ENCODE data around the gene GABRR2.

GABRR2 gene

DNA sequence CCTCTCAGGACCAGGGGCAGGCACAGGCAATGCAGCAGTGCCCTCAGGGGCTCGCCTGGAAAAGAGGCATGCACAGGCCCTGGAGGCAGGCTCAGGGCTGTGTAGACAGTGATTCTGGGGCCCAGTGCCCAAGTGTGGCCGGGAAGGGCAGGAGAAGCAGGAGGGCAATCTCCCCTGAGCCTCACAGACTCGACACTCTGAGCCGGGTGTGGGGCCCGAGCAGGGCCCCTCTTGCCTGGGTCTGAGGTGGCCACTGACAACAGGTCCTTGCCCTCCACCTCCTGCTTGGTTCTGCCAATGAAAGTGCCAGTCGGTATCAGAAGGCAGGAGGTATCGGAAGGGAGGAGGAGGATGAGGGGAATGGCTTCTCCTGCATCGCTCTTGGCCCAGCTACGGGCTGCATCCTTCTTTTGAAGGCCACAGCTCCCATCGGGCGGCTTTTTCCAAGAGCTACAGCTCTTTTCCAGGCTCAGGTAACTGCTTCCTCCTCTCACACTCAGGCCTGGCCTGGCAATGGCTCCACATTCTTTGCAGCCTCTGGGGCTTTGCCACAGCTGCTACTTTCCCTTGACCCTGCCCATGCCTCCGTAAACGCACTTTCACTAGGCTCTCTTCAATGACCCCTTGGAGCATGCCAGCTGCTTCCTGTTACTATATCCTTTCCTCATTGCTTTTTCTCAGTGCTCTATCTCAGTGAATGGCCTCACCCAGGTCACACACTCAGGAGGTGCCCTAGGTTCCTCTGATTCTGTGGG lies 24.5 kb downstream of the GABRR2 start:
- no peak for FAIRE-seq

- FAIRE-seq: no peak
These were observed 25.4 kb downstream of the GABRR2 start for GRCh38 chr6:89289710-89290109.

DNA sequence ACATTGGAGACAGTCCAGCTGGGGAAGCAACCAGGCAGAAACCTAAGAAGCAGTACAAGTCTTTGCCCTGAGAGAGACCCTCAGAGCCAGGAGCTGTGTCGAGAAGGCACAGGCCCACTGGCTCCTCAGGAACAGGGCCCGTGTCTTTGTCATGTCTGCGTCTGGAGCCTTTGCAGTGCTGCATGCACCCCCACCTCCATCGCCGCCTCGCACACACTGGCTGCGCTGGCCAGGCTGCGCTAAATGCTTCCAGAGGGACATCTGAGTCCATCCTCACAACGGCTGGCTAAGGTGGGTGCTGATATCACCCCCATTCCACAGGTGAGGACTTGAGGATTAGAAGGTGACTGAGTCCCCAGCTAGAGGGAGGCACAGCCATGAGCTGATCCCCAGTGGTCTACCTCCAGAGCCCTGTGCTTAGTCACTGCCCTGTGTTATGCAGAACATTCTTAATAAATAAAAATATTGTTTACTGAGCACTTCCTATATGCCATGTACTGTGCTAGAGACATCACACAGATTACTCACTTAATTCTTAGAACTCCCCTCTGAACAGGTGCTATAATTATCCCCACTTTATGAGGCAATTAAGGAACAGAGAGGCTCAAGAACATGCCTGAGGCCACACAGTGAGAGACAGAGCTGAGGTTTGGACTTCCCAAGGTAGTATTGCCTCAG lies 27.6 kb downstream of the GABRR2 start:
- no peak for FAIRE-seq

GRCh38 chr6:89286516-89286915 lies 28.6 kb downstream of the GABRR2 start:
- no peak for FAIRE-seq

DNA sequence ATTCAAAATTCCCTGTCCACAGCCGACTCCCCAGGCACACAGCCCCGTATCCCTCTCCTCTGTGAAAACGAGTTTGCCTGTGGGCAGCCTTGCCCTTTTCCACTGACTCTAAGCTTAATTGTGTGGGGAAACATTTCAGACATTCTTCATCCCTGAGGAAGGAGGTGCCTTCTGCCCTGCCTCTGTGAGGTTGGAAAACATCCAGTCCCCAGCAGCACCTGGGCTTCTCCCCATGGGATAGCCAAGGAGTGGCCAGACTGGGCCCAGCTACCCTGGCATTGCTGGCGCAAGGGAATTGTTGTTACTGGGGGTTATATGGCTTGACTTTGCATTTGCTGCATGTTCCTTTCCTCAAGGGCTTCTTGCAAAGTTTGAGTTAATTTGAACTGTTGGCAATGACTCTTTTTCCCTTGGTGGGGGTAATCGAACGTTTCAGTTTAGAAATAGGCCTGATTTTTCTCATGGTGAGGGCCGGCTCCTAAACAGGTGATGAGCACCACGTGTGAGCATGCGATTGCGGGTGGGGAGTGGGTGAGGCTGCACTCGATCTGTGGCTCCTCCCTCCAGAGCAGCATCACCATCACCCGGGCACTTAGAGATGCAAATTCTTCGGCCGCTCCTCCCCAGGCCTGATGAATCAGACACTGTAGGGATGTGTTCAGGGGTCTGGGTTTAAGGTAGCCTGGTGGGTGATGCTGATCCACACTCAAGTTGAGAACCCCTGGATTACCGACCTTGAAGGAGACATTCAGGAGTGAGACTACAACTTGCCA lies 29.9 kb downstream of the GABRR2 start:
- no peak for FAIRE-seq

GRCh38 chr6:89284081-89284480 lies 31.0 kb downstream of the GABRR2 start:
- FAIRE-seq: no peak

DNA sequence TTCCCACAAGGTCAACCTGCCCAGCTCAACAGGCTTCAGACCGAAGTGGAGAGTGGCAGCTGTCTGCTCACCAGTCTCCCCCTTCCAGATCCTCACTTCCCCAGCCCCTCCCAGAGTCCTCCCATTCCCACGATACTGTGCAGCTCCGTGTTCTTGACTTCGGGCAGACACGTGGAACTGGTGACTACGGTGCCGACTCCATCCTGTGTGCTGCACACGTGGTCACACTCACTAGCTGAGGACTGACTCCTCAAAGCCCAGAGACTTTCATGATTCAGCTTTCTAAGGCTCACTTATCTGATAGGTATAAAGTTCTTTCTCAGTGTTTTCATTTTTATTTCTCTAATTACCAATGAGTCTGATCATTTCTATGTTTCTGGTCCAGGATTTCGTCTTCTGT lies 32.4 kb downstream of the GABRR2 start:
- no peak for FAIRE-seq

DNA sequence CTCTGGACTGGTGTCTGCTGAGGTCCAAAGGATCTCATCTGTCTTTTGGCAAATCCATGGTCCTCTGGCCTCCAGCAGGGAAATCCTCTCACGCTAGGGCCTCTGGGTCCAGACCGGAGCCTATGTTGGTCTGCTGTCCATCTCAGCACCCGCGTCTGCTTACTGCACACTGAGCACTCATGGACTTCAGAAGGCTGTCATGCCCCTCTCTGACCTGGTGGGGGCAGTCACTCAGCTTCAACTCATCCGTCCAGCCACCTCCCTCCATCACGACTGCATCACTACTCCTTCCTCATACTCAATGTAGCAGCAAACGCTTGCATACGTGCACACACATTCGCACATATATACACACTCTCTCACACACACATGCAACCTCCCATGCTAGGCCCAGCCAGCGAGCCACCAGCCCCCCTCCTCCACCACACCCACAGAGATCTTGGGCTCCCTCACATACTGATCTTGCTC lies 33.3 kb downstream of the GABRR2 start:
- no peak for FAIRE-seq

DNA sequence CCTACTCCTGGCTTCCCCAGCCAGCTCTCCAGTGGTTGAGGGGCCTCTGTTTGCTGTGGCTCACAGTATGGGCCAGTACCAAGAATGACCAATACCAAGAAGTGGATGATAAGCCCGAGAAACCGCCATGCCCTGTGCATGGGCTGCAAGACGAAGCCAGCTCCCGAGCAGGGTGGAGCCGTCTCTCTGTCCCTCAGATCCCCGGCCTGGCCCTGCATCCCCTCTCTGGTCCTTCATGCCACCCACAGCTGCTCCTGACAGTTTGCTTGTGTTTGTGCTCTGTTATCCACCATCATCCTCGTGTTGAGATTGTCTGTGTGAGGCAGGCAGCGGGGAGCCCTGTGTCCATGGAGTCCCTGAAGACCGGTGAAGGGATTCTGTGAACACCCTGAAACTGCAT lies 36.1 kb downstream of the GABRR2 start:
- no peak for FAIRE-seq

GRCh38 chr6:89275900-89276299 lies 39.2 kb downstream of the GABRR2 start:
- no peak for FAIRE-seq

DNA sequence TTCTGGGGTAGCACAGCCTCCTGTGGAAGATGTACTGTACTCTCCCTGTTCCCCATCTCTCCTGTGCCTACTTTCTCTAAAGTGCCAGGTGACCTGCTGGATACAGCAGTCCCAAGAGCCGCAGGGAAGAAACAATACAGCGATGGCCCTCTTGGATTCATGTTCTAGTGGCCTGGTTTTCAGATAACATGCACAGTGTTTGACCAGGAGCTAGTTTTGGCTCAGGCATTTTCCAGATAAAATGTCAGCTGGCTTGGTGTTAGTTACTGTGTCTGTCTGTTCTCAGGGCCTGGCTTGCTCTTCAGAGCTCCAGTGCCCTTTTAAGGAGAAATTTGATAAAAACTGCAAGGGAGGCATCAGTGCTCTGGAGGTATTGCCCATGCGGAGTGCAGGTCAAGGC lies 41.3 kb downstream of the GABRR2 start:
- FAIRE-seq: no peak

GRCh38 chr6:89272596-89272995 lies 42.5 kb downstream of the GABRR2 start:
- FAIRE-seq: no peak

GRCh38 chr6:89270951-89271721 lies 44.0 kb downstream of the GABRR2 start:
- FAIRE-seq: no peak

GRCh38 chr6:89269981-89270380 lies 45.1 kb downstream of the GABRR2 start:
- no peak for FAIRE-seq

DNA sequence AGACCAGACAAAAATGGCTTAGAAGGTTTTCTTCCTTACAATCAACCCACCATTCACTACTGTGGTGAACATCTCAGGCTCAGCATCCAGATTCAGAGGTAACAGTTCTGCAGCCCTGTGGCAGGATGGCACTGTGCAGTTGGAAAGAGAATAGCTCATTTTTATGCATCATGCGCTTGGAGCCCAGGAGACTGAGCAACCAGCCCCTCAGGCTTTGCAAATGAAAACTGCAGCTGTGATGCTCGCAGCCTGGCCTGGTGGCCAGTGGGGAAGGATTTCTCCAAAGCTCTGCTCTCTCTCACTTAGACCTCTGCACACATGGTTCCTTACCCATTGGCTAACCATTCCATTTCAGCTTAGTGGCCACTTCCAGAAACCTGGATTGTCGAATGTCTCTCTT lies 45.8 kb downstream of the GABRR2 start:
- FAIRE-seq: no peak

GRCh38 chr6:89268776-89269175 lies 46.3 kb downstream of the GABRR2 start:
- FAIRE-seq: no peak

DNA sequence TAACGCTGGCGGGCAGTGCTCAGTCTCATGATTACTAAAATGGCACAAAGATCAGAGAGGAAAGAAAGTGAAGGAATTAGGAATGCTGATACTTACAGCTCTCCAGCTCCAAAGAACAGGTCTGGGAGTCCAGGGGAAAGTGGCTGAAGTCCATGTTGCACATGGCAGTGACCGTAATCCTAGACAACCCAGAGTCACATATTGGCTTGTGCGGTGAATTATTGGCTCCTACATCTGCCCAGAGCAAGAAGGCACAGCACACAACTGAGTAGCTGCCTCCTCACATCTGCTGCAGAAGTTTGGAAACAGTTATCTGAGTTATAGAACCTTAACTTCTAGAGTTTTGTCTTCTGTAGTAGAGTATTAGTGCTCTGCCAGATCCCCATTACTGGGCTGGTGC lies 47.2 kb downstream of the GABRR2 start:
- no peak for FAIRE-seq

- no peak for FAIRE-seq
These were observed 50.8 kb downstream of the GABRR2 start for GRCh38 chr6:89264296-89264695.

DNA sequence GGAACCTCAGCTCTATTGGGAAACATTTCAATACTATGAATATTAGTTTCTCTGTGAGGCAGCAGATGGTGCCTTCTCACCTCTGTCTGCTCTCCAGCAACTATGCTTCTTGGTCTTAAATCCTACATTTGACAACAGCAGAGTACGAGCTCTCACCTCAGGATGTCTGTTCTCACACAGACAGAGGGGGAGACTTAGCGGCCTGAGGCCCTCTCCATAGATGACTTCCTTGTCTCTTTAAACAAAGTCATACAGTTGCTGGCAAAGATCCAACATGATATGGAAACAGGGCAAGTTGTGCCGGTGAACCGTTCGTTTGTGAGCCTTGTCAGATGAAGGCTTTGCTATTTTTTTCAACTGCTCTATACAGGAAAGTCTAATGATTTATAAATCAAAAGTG lies 54.3 kb downstream of the GABRR2 start:
- no peak for FAIRE-seq

DNA sequence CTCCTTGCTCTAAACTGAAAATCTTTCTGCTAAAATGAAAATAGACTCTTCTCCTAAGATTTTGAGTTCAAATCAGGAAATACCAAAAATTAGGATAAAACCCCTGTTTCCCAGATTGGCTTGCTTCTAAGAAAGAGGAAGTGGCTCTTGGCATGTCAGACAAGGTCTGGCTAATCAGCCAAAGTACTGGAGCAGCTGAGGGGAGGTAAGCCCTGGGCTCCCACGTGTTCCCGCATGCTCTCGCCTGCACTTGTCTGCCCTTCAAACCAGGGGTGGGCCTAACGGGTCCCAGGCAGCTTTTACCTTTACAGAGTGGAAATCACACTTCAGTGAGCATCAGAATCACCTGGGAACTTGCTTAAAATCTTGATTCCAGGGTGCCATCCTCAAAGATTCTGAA lies 54.8 kb downstream of the GABRR2 start:
- no peak for FAIRE-seq

GRCh38 chr6:89258912-89259311 lies 56.2 kb downstream of the GABRR2 start:
- FAIRE-seq: no peak

DNA sequence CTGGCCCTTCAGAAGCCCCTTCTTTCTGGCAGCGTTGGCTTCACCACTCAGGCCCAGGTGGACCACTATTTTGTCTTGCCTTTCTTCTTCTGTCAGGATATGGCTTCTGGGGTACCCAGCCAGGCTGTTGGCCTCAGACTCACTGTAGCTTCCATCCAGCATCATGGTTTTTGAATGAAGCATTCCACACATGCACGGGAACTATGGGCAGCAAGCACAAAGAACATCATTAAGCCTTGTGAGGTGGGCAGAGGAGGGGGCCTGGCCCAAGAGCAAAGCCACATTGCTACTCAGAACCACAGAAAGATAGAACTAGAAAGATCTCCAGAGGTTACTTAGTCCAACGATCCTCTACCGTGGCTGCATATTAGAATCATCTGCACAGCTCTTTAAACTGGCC lies 57.3 kb downstream of the GABRR2 start:
- no peak for FAIRE-seq

- FAIRE-seq: no peak
These were observed 57.8 kb downstream of the GABRR2 start for GRCh38 chr6:89257346-89257745.
